Measurements from ENCODE around the gene FOXR1.

The FOXR1 gene

GRCh38 chr11:119028346-119029068 lies 56.9 kb downstream of the FOXR1 start:
- no peak overlapping the region for H3K4me3 ChIP-seq (ENCODE audit: low read length)
- no peak for DNase-seq (ENCODE audit: low read depth)
- TF ChIP-seq, protein P1, sequence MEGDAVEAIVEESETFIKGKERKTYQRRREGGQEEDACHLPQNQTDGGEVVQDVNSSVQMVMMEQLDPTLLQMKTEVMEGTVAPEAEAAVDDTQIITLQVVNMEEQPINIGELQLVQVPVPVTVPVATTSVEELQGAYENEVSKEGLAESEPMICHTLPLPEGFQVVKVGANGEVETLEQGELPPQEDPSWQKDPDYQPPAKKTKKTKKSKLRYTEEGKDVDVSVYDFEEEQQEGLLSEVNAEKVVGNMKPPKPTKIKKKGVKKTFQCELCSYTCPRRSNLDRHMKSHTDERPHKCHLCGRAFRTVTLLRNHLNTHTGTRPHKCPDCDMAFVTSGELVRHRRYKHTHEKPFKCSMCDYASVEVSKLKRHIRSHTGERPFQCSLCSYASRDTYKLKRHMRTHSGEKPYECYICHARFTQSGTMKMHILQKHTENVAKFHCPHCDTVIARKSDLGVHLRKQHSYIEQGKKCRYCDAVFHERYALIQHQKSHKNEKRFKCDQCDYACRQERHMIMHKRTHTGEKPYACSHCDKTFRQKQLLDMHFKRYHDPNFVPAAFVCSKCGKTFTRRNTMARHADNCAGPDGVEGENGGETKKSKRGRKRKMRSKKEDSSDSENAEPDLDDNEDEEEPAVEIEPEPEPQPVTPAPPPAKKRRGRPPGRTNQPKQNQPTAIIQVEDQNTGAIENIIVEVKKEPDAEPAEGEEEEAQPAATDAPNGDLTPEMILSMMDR (conservative IDR thresholded peaks at IDR 0.05; ENCODE audit: low read length), result no peak

DNA sequence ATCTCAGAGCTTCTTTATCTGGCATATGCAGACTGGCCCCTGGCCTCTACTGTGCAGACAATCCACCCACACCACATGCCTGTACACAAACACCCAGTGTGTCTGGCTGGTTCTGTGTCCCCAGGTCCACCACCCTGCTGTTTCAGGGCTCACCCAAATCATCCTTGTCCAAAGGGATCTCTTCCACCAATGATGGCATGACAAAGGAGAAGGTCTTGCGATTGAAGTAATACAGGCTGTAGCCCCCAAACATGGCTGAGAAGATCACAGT lies 57.4 kb downstream of the FOXR1 start:
- DNase-seq (ENCODE audit: low read depth), result no peak
- TF ChIP-seq, protein P1 (conservative IDR thresholded peaks at IDR 0.05; ENCODE audit: low read length), result no peak
- no peak overlapping the region for H3K4me3 ChIP-seq (ENCODE audit: low read length)

GRCh38 chr11:119029340-119030028 lies 57.9 kb downstream of the FOXR1 start:
- no peak for DNase-seq (ENCODE audit: low read depth)

DNA sequence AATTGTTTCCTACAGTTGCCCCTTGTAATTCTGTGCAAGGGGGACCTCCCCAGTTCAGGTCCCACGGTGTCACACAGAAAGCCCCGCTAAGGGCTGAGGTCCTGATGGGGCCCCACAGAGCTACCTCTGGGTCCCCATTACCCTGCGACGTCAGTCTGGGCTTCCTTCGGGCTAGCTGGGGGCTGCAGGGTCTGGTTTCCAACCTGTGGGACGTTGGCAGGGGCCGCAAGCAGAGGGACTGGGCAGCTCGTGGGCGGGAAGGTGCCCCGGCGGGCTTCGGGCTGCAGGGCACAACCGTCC lies 58.4 kb downstream of the FOXR1 start:
- TF ChIP-seq, protein P1 (conservative IDR thresholded peaks at IDR 0.05; ENCODE audit: low read length), result no peak
- DNase-seq (ENCODE audit: low read depth), result no peak
- peak overlapping the region; percentile 88 for H3K4me3 ChIP-seq (ENCODE audit: low read length)

More at GRCh38 chr11:119029340-119030028, 57.9 kb downstream of the FOXR1 start:
- no peak overlapping the region for H3K4me3 ChIP-seq (ENCODE audit: low read length)
- TF ChIP-seq, protein P1 (conservative IDR thresholded peaks at IDR 0.05; ENCODE audit: low read length), result no peak

DNA sequence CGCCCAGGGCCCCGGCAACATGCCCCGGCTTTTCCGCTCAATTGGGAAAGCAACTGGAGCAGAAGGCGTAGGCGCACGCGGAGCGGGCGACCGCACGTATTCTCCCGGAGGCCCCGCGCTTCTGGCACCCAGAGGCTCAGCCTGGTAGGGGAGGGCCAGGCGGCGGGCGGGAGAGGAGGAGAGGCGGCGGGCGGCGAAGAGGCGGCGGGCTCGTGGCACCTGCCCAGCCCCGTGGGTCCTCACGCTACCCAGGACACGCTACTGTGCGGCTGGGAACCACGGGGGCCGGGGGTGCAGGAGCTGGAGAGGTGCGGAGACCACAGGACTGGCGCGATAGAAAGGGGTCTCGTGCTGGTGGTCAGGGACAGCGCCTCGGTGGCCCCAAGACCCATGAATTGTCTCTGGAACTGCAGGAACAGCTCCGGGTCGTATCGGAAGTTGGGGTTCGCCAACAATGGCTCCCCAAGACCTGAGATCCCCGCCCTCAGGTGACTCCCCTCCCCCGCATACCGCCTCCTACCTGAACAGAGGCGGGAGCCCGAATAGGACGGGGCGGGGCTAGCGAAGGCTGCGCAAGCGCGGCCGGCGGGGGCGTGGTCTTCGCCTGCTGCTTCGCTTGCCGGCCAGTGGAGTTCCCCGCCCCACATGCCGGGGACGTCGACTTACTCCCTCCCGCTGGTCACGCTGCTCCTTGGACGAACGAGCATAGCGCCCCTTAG lies 58.9 kb downstream of the FOXR1 start, which contains the start of gene SLC37A4:
SLC37A4 (minus strand) TSS at position 549 of the 719 bp plus-strand sequence.
- H3K4me3 ChIP-seq (ENCODE audit: low read length), result peak within 1 kb of the TSS; percentile 88
- TF ChIP-seq, protein P1 (conservative IDR thresholded peaks at IDR 0.05; ENCODE audit: low read length), result no peak
- DNase-seq (ENCODE audit: low read depth), result peak; percentile 98
